ENCODE measurements around the gene PDCD4.
"Not testable (repeated sequence)": the region's sequence is repeated elsewhere in the genome, so short reads cannot be mapped to it uniquely, and the experiment has no call there.

The PDCD4 gene

DNA sequence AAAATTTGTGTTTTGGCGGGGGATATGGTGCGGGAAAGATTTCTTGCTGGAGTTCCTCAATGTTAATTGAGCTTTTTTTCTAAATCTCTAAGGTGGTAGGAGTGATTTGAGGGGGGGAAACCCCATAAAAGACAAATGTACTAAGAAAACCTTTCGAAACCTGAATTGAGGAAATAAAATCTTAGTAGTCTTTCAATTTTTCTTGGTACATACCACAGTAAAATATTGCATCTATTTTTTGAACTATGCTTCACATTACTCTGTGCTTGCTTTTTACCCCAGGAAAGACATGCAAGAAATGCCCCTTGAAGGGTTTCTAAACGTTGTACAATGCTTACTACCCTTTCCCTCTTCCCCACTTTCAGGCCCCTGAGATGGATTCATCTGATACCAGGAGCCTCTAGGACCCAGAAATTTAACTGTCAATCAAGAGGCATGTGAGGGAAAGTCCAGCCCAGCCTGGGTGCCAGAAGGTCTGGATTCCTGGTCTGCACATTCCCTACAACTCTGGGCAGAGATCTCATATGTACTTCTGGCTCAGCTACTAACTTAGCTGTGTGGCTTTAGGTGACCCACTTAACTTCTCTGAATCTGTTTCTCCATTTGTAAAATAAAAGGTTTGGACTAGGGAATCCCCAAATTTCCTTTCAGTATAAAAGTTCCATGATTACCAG is 5.8 kb upstream of the PDCD4 start:
- H3K79me2 ChIP-seq (ENCODE audit: low read length) = no peaks in the 10 kb centered on the region
- no peaks in the 10 kb centered on the region for H3K9me2 ChIP-seq (replicated peaks; ENCODE audit: insufficient read depth, low read length)
- no peaks in the 10 kb centered on the region for H3K36me3 ChIP-seq (replicated peaks; ENCODE audit: insufficient read depth, low read length)
- H2AFZ ChIP-seq (ENCODE audit: low read length) = 0 out of 2 replicates have a peak overlapping the region, but pooled peaks have one; percentile 56
- H3K4me1 ChIP-seq (ENCODE audit: low read length) = peaks cover 74% of the 10 kb centered on the region
- TF ChIP-seq EZH2phosphoT487 (IDR thresholded peaks at IDR 0.05; ENCODE audit: low read length) (no peak), EZH2 (optimal IDR thresholded peaks at IDR 0.05; ENCODE audit: low read depth, low read length) (no peak)
- peak overlapping the region; percentile 93 for H3K4me2 ChIP-seq (ENCODE audit: low read depth, low read length)
- peak overlapping the region; percentile 72; the same call in 1 of the 2 replicates for H3K9ac ChIP-seq (ENCODE audit: low read length)
- no peaks in the 10 kb centered on the region for H3K9me3 ChIP-seq (replicated peaks; ENCODE audit: insufficient read depth, low read length)
- H4K20me1 ChIP-seq (ENCODE audit: insufficient read depth, low read length) = no peaks in the 10 kb centered on the region
- peak overlapping the region; percentile 97 for H3K27ac ChIP-seq (ENCODE audit: low read length)
- peak overlapping the region; percentile 54 for H3K4me3 ChIP-seq (ENCODE audit: low read length)
- H3F3A ChIP-seq (ENCODE audit: insufficient read depth, low read length) = peaks cover 63% of the 10 kb centered on the region
- DNase-seq = peak; percentile 40
- H3K27me3 ChIP-seq (replicated peaks; ENCODE audit: insufficient read depth, low read length) = no peaks in the 10 kb centered on the region

DNA sequence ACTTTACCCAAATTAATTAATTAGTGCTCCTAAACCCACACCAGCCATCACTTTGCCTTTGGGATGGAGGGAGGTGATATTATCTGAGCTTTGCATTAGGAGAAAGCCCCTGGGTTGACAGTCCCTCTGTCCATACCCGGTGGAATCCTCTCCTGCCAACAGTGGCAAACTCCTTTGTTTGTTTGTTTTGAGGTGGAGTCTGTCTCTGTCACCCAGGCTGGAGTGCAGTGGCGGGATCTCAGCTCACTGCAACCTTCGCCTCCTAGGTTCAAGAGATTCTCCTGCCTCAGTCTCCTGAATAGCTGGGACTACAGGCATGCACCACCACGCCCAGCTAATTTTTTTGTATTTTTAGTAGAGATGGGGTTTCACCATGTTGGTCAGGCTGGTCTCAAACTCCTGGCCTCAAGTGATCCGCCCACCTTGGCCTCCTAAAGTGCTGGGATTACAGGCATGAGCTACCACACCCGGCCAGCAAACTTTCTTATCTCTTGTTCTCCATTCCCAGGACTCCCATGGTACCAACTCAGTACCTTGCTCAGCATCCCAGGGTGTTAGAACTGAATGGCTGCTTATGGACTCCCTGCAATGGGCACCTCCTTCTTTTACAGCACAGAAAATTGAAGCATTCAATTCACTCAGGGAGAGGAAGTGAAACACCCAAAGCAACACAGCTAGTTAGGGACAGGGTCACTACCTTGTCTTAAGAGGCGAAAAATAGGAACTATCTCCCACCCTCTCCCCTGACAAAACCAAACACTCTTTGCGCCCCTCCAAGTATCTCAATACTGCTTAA is 4.5 kb upstream of the PDCD4 start:
- peak overlapping the region; percentile 67 for H3K4me2 ChIP-seq (ENCODE audit: low read depth, low read length)
- peak; percentile 49 for DNase-seq

DNA sequence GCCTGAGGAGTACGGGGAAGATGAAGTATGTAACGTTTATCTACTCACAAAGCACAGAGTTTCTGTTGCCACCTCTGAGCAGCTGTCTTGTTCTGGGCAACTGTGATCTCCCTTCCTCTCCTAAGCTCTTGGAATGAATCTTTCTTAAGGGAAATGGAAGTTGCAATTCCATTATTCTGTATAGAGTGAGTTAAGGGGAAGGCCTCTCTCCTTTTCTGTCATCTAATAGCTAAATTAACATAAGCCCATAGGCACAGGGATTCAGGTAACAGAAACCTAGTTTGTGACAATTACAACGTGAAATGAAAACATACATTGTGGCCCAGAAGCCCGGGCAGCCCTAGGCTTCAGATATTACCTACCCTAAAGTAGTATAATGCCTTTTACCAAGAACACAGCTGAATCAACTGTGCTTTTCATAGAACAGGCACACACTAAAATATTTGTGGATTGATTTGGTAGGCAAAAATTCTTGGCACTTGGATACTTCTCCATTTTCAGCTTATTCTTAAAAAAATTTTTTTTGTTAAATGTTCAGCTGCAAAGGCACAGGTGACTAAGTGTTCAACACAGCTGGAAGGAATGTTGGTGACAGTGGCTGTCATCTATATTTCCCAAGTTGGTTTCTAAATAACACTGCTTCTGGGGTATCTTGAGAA is 3.8 kb upstream of the PDCD4 start:
- H3K4me1 ChIP-seq (ENCODE audit: low read length) = peaks cover 57% of the 10 kb centered on the region
- H3K9ac ChIP-seq (ENCODE audit: low read length) = peak overlapping the region; percentile 31; the same call in 1 of the 2 replicates
- peak overlapping the region; percentile 73 for H2AFZ ChIP-seq (ENCODE audit: low read length)
- DNase-seq = no peak
- no peaks in the 10 kb centered on the region for H4K20me1 ChIP-seq (ENCODE audit: insufficient read depth, low read length)
- H3K9me3 ChIP-seq (replicated peaks; ENCODE audit: insufficient read depth, low read length) = no peaks in the 10 kb centered on the region
- no peaks in the 10 kb centered on the region for H3K9me2 ChIP-seq (replicated peaks; ENCODE audit: insufficient read depth, low read length)
- TF ChIP-seq EZH2 (optimal IDR thresholded peaks at IDR 0.05; ENCODE audit: low read depth, low read length) (no peak), EZH2phosphoT487 (IDR thresholded peaks at IDR 0.05; ENCODE audit: low read length) (no peak), CTCF (IDR thresholded peaks at IDR 0.05; ENCODE audit: low read length) (no peak)
- H3K4me2 ChIP-seq (ENCODE audit: low read depth, low read length) = peak overlapping the region; percentile 67
- peak overlapping the region; percentile 97; the same call in 1 of the 2 replicates for H3K27ac ChIP-seq (ENCODE audit: low read length)
- H3F3A ChIP-seq (ENCODE audit: insufficient read depth, low read length) = peaks cover 52% of the 10 kb centered on the region
- no peak overlapping the region for H3K4me3 ChIP-seq (ENCODE audit: low read length)
- H3K79me2 ChIP-seq (ENCODE audit: low read length) = peaks cover 9% of the 10 kb centered on the region
- H3K36me3 ChIP-seq (replicated peaks; ENCODE audit: insufficient read depth, low read length) = no peaks in the 10 kb centered on the region
- no peaks in the 10 kb centered on the region for H3K27me3 ChIP-seq (replicated peaks; ENCODE audit: insufficient read depth, low read length)

More for the DNA sequence above, 4.5 kb upstream of the PDCD4 start:
- H3K4me3 ChIP-seq (ENCODE audit: low read length); H3K27me3 ChIP-seq (replicated peaks; ENCODE audit: insufficient read depth, low read length); H3K36me3 ChIP-seq (replicated peaks; ENCODE audit: insufficient read depth, low read length); H4K20me1 ChIP-seq (ENCODE audit: insufficient read depth, low read length); H3K9me2 ChIP-seq (replicated peaks; ENCODE audit: insufficient read depth, low read length); H3K9me3 ChIP-seq (replicated peaks; ENCODE audit: insufficient read depth, low read length); H3K79me2 ChIP-seq (ENCODE audit: low read length): not testable (repeated sequence)
- H3K27ac ChIP-seq (ENCODE audit: low read length) = peak overlapping the region; percentile 97; the same call in 1 of the 2 replicates
- H3K9ac ChIP-seq (ENCODE audit: low read length) = peak overlapping the region; percentile 31; the same call in 1 of the 2 replicates
- H2AFZ ChIP-seq (ENCODE audit: low read length) = peak overlapping the region; percentile 73
- peaks cover 54% of the 10 kb centered on the region for H3F3A ChIP-seq (ENCODE audit: insufficient read depth, low read length)
- H3K4me1 ChIP-seq (ENCODE audit: low read length) = peaks cover 65% of the 10 kb centered on the region

- H3K4me2 ChIP-seq (ENCODE audit: low read depth, low read length) = no peak overlapping the region
- H3F3A ChIP-seq (ENCODE audit: insufficient read depth, low read length) = peaks cover 46% of the 10 kb centered on the region
- H3K4me3 ChIP-seq (ENCODE audit: low read length) = no peak overlapping the region
- no peaks in the 10 kb centered on the region for H3K9me3 ChIP-seq (replicated peaks; ENCODE audit: insufficient read depth, low read length)
- DNase-seq = no peak
- no peak overlapping the region for H3K27ac ChIP-seq (ENCODE audit: low read length)
- H2AFZ ChIP-seq (ENCODE audit: low read length) = no peak overlapping the region
- peaks cover 47% of the 10 kb centered on the region for H3K4me1 ChIP-seq (ENCODE audit: low read length)
- no peaks in the 10 kb centered on the region for H3K36me3 ChIP-seq (replicated peaks; ENCODE audit: insufficient read depth, low read length)
- no peaks in the 10 kb centered on the region for H4K20me1 ChIP-seq (ENCODE audit: insufficient read depth, low read length)
- no peaks in the 10 kb centered on the region for H3K9me2 ChIP-seq (replicated peaks; ENCODE audit: insufficient read depth, low read length)
- TF ChIP-seq EZH2 (optimal IDR thresholded peaks at IDR 0.05; ENCODE audit: low read depth, low read length) (no peak), CTCF (IDR thresholded peaks at IDR 0.05; ENCODE audit: low read length) (no peak), EZH2phosphoT487 (IDR thresholded peaks at IDR 0.05; ENCODE audit: low read length) (no peak)
- H3K9ac ChIP-seq (ENCODE audit: low read length) = no peak overlapping the region
- peaks cover 20% of the 10 kb centered on the region for H3K79me2 ChIP-seq (ENCODE audit: low read length)
- no peaks in the 10 kb centered on the region for H3K27me3 ChIP-seq (replicated peaks; ENCODE audit: insufficient read depth, low read length)
Observed at GRCh38 chr10:110868981-110869380, 2.7 kb upstream of the PDCD4 start.

Data from MM.1S (cell line).